SU-DHL-6 (cell line): ENCODE data around the gene KCND3.

ENCODE experiments used
- H2AFZ ChIP-seq: fragments of 200-600 bp; sonication (generic); 2 replicates; pipeline ENCODE4 v1.6.1; 2014; ENCODE audit warnings: low read depth, mild to moderate bottlenecking, moderate library complexity, mixed read lengths, antibody characterized with exemption, low read length; ENCODE audit not compliant: severe bottlenecking
- H3F3A ChIP-seq: fragments of 200-600 bp; shearing (Covaris generic); 2 replicates; pipeline ENCODE4 v1.6.0; 2016; ENCODE audit warnings: antibody characterized with exemption, mild to moderate bottlenecking; ENCODE audit not compliant: insufficient read depth
- H3K27ac ChIP-seq: fragments of 200-600 bp; sonication (generic); 2 replicates; pipeline ENCODE4 v1.5.1; 2016; ENCODE audit warnings: low read depth, mild to moderate bottlenecking, low read length, moderate library complexity, mixed read lengths
- H3K27me3 ChIP-seq: fragments of 200-600 bp; sonication (generic), shearing (Covaris generic); 2 replicates; pipeline ENCODE4 v1.6.0; 2014; ENCODE audit warnings: mild to moderate bottlenecking, low read length
- H3K36me3 ChIP-seq: fragments of 200-600 bp; sonication (generic); 2 replicates; pipeline ENCODE4 v1.6.1; 2014; ENCODE audit warnings: mild to moderate bottlenecking, low read length, mixed read lengths
- H3K4me2 ChIP-seq: fragments of 300-600, 200-600 bp; shearing (Covaris generic), sonication (generic); 2 replicates; pipeline ENCODE4 v1.6.0; 2014; ENCODE audit warnings: low read length, low read depth, mild to moderate bottlenecking; ENCODE audit not compliant: poor library complexity, severe bottlenecking
- H3K4me3 ChIP-seq: fragments of 200-600 bp; sonication (generic); 2 replicates; pipeline ENCODE4 v1.5.1; 2014; ENCODE audit warnings: antibody characterized with exemption, low read length, mild to moderate bottlenecking, mixed read lengths; ENCODE audit not compliant: insufficient read depth, poor library complexity, severe bottlenecking
- H3K79me2 ChIP-seq: fragments of 200-600 bp; sonication (generic); 2 replicates; pipeline ENCODE4 v1.6.1; 2014; ENCODE audit warnings: mild to moderate bottlenecking, low read length, moderate library complexity; ENCODE audit not compliant: insufficient read depth
- H3K9ac ChIP-seq: fragments of 200-600 bp; sonication (generic); 2 replicates; pipeline ENCODE4 v1.7.0; 2014; ENCODE audit warnings: mild to moderate bottlenecking, low read length
- H3K9me2 ChIP-seq: fragments of 200-600 bp; sonication (generic); replicated peaks from 2 replicates; pipeline ENCODE4 v1.6.1; 2014; ENCODE audit warnings: low read length; ENCODE audit not compliant: insufficient read depth
- H3K9me3 ChIP-seq: fragments of 200-600 bp; sonication (generic); 2 replicates; pipeline ENCODE4 v1.6.1; 2014; ENCODE audit warnings: low read length, mixed read lengths; ENCODE audit not compliant: insufficient read depth
- H4K20me1 ChIP-seq: fragments of 200-600 bp; sonication (generic); 2 replicates; pipeline ENCODE4 v1.6.1; 2014; ENCODE audit warnings: low read depth, mild to moderate bottlenecking, antibody characterized with exemption, low read length, moderate library complexity, mixed read lengths
- EZH2phosphoT487 ChIP-seq: fragments of 200-600 bp; sonication (generic), shearing (Covaris generic); conservative IDR thresholded peaks from 2 replicates; pipeline ENCODE4 v1.6.1; 2018; ENCODE audit warnings: mild to moderate bottlenecking, antibody characterized with exemption, low read length, moderate library complexity, mixed read lengths
- TF ChIP-seq, protein P1 (sequence below): fragments of 200-600 bp; sonication (generic); IDR thresholded peaks from one replicate; pipeline ENCODE4 v1.5.1; 2017; ENCODE audit warnings: antibody characterized with exemption, mild to moderate bottlenecking, low read length, moderate library complexity; ENCODE audit not compliant: insufficient read depth, poor library complexity, severe bottlenecking

The KCND3 gene

DNA sequence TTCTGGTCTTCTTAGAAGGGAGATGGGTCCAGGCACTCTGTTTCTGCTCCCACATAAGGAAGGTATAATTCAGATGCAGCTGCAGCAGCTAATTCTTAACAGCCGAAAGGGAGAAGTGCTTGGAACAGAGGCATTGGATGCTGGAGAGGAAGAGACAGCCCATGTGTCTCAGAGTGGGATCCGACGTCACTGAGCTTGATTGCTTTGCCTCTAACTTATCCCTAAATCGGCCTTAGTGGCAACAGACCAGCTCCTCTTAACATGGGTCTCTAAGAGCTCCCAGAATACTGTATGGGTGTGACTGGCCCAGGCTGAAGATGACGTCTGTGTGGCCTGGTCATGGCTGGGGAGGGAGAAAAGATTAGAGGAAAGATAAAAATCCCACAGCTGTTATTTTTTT is 40.7 kb upstream of the KCND3 start:
- H3K4me2 ChIP-seq: no peak overlapping the region
- no peaks in the 10 kb centered on the region for H3F3A ChIP-seq
- TF ChIP-seq EZH2phosphoT487: no peak
- TF ChIP-seq, protein P1, sequence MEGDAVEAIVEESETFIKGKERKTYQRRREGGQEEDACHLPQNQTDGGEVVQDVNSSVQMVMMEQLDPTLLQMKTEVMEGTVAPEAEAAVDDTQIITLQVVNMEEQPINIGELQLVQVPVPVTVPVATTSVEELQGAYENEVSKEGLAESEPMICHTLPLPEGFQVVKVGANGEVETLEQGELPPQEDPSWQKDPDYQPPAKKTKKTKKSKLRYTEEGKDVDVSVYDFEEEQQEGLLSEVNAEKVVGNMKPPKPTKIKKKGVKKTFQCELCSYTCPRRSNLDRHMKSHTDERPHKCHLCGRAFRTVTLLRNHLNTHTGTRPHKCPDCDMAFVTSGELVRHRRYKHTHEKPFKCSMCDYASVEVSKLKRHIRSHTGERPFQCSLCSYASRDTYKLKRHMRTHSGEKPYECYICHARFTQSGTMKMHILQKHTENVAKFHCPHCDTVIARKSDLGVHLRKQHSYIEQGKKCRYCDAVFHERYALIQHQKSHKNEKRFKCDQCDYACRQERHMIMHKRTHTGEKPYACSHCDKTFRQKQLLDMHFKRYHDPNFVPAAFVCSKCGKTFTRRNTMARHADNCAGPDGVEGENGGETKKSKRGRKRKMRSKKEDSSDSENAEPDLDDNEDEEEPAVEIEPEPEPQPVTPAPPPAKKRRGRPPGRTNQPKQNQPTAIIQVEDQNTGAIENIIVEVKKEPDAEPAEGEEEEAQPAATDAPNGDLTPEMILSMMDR: no peak
- H3K79me2 ChIP-seq: no peaks in the 10 kb centered on the region
- no peak overlapping the region for H3K9ac ChIP-seq
- no peaks in the 10 kb centered on the region for H3K27me3 ChIP-seq
- no peaks in the 10 kb centered on the region for H3K36me3 ChIP-seq
- H3K9me2 ChIP-seq: no peaks in the 10 kb centered on the region
- H2AFZ ChIP-seq: no peak overlapping the region
- H3K9me3 ChIP-seq: no peaks in the 10 kb centered on the region
- H3K4me3 ChIP-seq: no peak overlapping the region
- no peak overlapping the region for H3K27ac ChIP-seq
- H4K20me1 ChIP-seq: no peaks in the 10 kb centered on the region

DNA sequence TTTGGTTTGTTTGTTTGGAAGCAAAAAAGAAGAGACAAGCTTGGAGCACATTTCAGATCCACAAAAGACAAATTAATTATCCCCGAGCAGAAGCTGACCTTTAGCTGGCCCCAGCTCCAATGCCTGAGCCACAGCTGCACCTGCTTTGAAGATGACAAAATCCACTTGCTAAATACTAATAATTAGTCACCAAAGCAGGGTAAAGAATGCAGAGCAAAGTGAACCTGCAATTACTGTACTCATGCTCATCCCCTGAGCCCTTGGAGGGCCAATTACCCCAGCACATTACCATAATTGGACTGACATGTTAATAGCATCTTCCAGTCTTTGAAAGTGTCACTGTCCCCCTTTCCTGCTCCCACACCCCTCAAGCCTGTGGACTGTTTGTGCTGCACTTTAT is 38.2 kb upstream of the KCND3 start:
- H3K36me3 ChIP-seq: no peaks in the 10 kb centered on the region
- H3K9me3 ChIP-seq: no peaks in the 10 kb centered on the region
- H3F3A ChIP-seq: no peaks in the 10 kb centered on the region
- TF ChIP-seq EZH2phosphoT487: no peak
- TF ChIP-seq, protein P1: no peak
- no peaks in the 10 kb centered on the region for H4K20me1 ChIP-seq
- no peaks in the 10 kb centered on the region for H3K27me3 ChIP-seq
- H3K27ac ChIP-seq: no peak overlapping the region
- no peaks in the 10 kb centered on the region for H3K79me2 ChIP-seq
- no peak overlapping the region for H3K4me3 ChIP-seq
- H3K9ac ChIP-seq: no peak overlapping the region
- H2AFZ ChIP-seq: no peak overlapping the region
- no peak overlapping the region for H3K4me2 ChIP-seq
- H3K9me2 ChIP-seq: no peaks in the 10 kb centered on the region

DNA sequence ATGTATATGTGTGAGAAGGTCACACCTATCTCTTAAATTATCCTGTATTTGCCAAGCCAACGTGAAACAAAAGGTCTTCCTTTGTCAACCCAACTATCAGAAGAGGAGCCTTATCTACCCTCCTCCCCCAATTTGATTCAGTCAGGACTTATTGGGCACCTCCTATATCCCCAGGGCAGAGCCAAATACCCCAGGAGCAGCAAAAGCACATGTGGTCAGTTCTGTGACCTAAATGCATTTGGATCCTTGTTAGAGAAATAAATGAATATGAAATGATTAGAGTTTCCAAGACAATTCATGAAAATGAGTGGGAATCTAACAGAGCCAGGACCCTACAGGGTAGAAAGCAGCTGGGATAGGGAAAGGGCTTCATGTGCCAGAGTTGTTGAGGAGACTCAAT is 37.0 kb upstream of the KCND3 start:
- H3K9ac ChIP-seq: no peak overlapping the region
- H3K4me3 ChIP-seq: no peak overlapping the region
- H3K36me3 ChIP-seq: no peaks in the 10 kb centered on the region
- H3K27ac ChIP-seq: no peak overlapping the region
- H3K4me2 ChIP-seq: no peak overlapping the region
- no peak overlapping the region for H2AFZ ChIP-seq
- H3F3A ChIP-seq: no peaks in the 10 kb centered on the region
- H3K9me2 ChIP-seq: no peaks in the 10 kb centered on the region
- TF ChIP-seq, protein P1: no peak
- no peak for TF ChIP-seq EZH2phosphoT487
- no peaks in the 10 kb centered on the region for H4K20me1 ChIP-seq
- H3K9me3 ChIP-seq: no peaks in the 10 kb centered on the region
- no peaks in the 10 kb centered on the region for H3K27me3 ChIP-seq
- H3K79me2 ChIP-seq: no peaks in the 10 kb centered on the region
